Liver (tissue), 9 donors: Measurements from ENCODE around the gene ZNF583. TPM values are rescaled to one million over a fixed set of nuclear protein-coding genes. Genes with fewer than 3 reads are reported as not detected.

ENCODE experiments used
- DNase-seq: peaks from one replicate; pipeline ENCODE4 v3.0.0-alpha.2; 2017; ENCODE audit warnings: low spot score
- H3K27ac ChIP-seq, 2 donors: one replicate each; pipeline ENCODE4 v1.7.0; 2013; ENCODE audit warnings: inconsistent platforms in 2 of 2, low read length in 2 of 2, control low read depth in 1 of 2, low read depth in 1 of 2, mild to moderate bottlenecking in 1 of 2
- H3K27me3 ChIP-seq, 4 donors: one replicate each; pipeline versions ENCODE4 v1.6.1 to v1.7.0; 2013; ENCODE audit warnings: low read length in 3 of 4, inconsistent platforms in 1 of 4, mild to moderate bottlenecking in 1 of 4, moderate library complexity in 1 of 4; ENCODE audit not compliant: control insufficient read depth in 4 of 4, insufficient read depth in 4 of 4
- H3K36me3 ChIP-seq, 4 donors: one replicate each; pipeline versions ENCODE4 v1.6.1 to v1.7.0; 2013; ENCODE audit warnings: low read length in 3 of 4, mild to moderate bottlenecking in 3 of 4, low read depth in 1 of 4, moderate library complexity in 1 of 4; ENCODE audit not compliant: control insufficient read depth in 4 of 4, insufficient read depth in 3 of 4
- H3K4me1 ChIP-seq, 4 donors: one replicate each; pipeline versions ENCODE4 v1.6.1 to v1.7.0; 2013; ENCODE audit warnings: low read length in 3 of 4, mild to moderate bottlenecking in 3 of 4, moderate library complexity in 1 of 4; ENCODE audit not compliant: control insufficient read depth in 4 of 4, insufficient read depth in 4 of 4
- H3K4me3 ChIP-seq, 3 donors: one replicate each; pipeline versions ENCODE4 v1.6.1 to v1.7.0; 2013; ENCODE audit warnings: low read length in 3 of 3, control low read depth in 1 of 3, low read depth in 1 of 3, mild to moderate bottlenecking in 1 of 3
- H3K9ac ChIP-seq, 2 donors: one replicate each; pipeline ENCODE4 v1.7.0; 2013; ENCODE audit warnings: low read length in 2 of 2, mild to moderate bottlenecking in 2 of 2, moderate library complexity in 2 of 2, control low read depth in 1 of 2, low read depth in 1 of 2
- H3K9me3 ChIP-seq, 4 donors: one replicate each; pipeline versions ENCODE4 v1.6.1 to v1.7.0; 2013; ENCODE audit warnings: low read length in 3 of 4; ENCODE audit not compliant: control insufficient read depth in 4 of 4
- ATF3 ChIP-seq: IDR thresholded peaks from 2 replicates; pipeline ENCODE4 v1.6.1; 2016; ENCODE audit warnings: antibody characterized with exemption
- CTCF ChIP-seq: fragments of 150-350 bp; IDR thresholded peaks from 2 replicates; pipeline ENCODE4 v1.5.1; 2017; ENCODE audit warnings: improper control_type of control experiment, low read depth, low read length; ENCODE audit not compliant: missing input control
- EGR1 ChIP-seq, 2 donors: IDR thresholded peaks; 2 replicates each; pipeline ENCODE4 v1.6.1; 2016 to 2018; ENCODE audit warnings: antibody characterized with exemption in 2 of 2, low read depth in 2 of 2
- FOXA1 ChIP-seq: IDR thresholded peaks from 2 replicates; pipeline ENCODE4 v1.6.1; 2016; ENCODE audit warnings: antibody characterized with exemption
- FOXA2 ChIP-seq: IDR thresholded peaks from 2 replicates; pipeline ENCODE4 v1.6.1; 2016; ENCODE audit warnings: antibody characterized with exemption
- GABPA ChIP-seq, 2 donors: IDR thresholded peaks in 1 of 2; conservative IDR thresholded peaks in 1 of 2; 2 replicates each; pipeline ENCODE4 v1.6.1; 2016; ENCODE audit warnings: antibody characterized with exemption in 2 of 2, mild to moderate bottlenecking in 1 of 2, moderate library complexity in 1 of 2
- HNF4A ChIP-seq, 2 donors: conservative IDR thresholded peaks; 2 replicates each; pipeline ENCODE4 v1.6.1; 2016; ENCODE audit warnings: antibody characterized with exemption in 2 of 2, mild to moderate bottlenecking in 2 of 2
- HNF4G ChIP-seq: IDR thresholded peaks from 2 replicates; pipeline ENCODE4 v1.6.1; 2016; ENCODE audit warnings: antibody characterized with exemption
- JUND ChIP-seq, 2 donors: IDR thresholded peaks; 2 replicates each; pipeline ENCODE4 v1.6.1; 2016; ENCODE audit warnings: antibody characterized with exemption in 2 of 2
- NR2F2 ChIP-seq: IDR thresholded peaks from 2 replicates; pipeline ENCODE4 v1.6.1; 2016; ENCODE audit warnings: antibody characterized with exemption
- RAD21 ChIP-seq, 2 donors: IDR thresholded peaks; 2 replicates each; pipeline ENCODE4 v1.6.1; 2016; ENCODE audit warnings: antibody characterized with exemption in 2 of 2, mild to moderate bottlenecking in 2 of 2
- RXRA ChIP-seq, 2 donors: IDR thresholded peaks; 2 replicates each; pipeline ENCODE4 v1.6.1; 2017 to 2018; ENCODE audit warnings: antibody characterized with exemption in 2 of 2, mild to moderate bottlenecking in 1 of 2
- SP1 ChIP-seq: IDR thresholded peaks from 2 replicates; pipeline ENCODE4 v1.6.1; 2018; ENCODE audit warnings: antibody characterized with exemption, mild to moderate bottlenecking
- TAF1 ChIP-seq: conservative IDR thresholded peaks from 2 replicates; pipeline ENCODE4 v1.6.1; 2016; ENCODE audit warnings: antibody characterized with exemption, mild to moderate bottlenecking
- YY1 ChIP-seq: IDR thresholded peaks from 2 replicates; pipeline ENCODE4 v1.6.1; 2016; ENCODE audit warnings: antibody characterized with exemption, mild to moderate bottlenecking
- ZBTB33 ChIP-seq: IDR thresholded peaks from 2 replicates; pipeline ENCODE4 v1.6.1; 2016; ENCODE audit warnings: antibody characterized with exemption
- WGBS: extraction: QIAGEN DNeasy Blood & Tissue Kit; methylation state at CpG from one replicate; pipeline ENCODE4 v1.1.7; 2013; 5-methylcytosine and 5-hydroxymethylcytosine counted together
- polyA plus RNA-seq, 2 donors: library from polyadenylated mRNA; stranded (reverse) in 1 of 2; unstranded in 1 of 2; fragments of 200-250 nt in 1 of 2; fragments of >200 nt in 1 of 2; fragmentation: Nextera tagmentation in 1 of 2; extraction: Ambion mirVana in 1 of 2; gene quantifications; one replicate each; pipeline versions ENCODE4 v1.2.1 to v1.2.3, GENCODE V29; 2013 to 2015
- total RNA-seq, 2 donors: library from RNA; depleted of rRNA; stranded (reverse); fragments of >200 nt; gene quantifications; one replicate each; pipeline ENCODE4 v1.2.3, GENCODE V29; 2014
- TF ChIP-seq, protein P1 (sequence below): IDR thresholded peaks from 2 replicates; pipeline ENCODE4 v1.6.1; 2016; ENCODE audit warnings: antibody characterized with exemption, mild to moderate bottlenecking
- TF ChIP-seq, protein P2 (sequence below): IDR thresholded peaks from 2 replicates; pipeline ENCODE4 v1.6.1; 2016; ENCODE audit warnings: antibody characterized with exemption
- donor health status: healthy.
- donor health status: healthy.
- donor health status: healthy.
- donor health status: healthy.
- donor health status: healthy.

Gene ZNF583
- total RNA-seq = 1 to 10 TPM; 2.3 to 2.5 TPM
- 1 to 10 TPM in 1 of 2 donors, under 1 TPM in 1; 0.75 to 1.5 TPM for polyA plus RNA-seq

DNA sequence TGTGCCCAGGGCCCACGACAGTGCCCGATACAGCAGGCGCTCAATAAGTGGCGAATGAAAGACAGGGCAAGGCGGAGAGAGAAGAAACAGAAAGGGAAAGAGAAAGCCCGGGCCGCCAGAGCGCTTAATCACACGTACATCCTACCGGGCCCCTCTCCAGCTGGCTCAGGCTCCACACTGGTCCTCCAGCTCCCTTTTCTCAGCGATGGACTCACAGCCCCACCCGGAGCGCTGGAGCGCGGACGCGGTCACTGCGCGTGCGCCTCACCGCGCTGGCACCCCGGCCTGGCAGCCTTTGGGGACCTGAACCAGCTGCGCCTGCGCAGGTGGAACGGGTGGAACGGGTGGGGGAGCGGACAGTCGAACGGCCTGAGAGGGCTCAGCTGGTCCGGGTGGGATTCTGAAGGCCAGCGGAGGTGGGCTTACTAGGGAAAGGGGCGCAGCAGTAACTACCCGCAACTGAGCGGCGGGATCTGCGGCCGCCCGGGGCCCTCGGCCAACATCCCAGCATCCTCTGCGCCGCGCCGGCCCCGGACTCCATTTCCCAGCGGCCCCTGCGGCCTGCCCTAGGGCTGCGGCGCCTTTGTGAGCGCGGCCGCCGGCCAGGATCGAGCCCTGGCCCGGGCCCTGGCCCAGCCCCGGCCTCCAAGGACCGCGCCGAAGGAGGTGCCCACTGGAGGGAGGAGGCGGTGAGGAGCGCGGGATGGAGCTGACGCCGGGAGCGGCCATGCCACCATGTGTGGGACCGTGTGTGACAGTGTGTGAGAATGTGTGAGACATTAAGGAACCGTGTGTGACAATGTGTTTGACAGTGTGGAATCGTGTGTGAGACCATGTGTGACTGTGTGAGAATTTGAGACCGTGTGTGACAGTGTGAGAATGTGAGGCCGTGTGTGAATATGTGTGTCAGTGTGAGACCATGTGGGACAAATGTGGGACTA is at the start of gene ZNF583:
TSS of gene ZNF583 (plus strand) at position 569 of the 941 bp plus-strand sequence. CDS start 2,783 bp downstream, outside the sequence.
- TF ChIP-seq CTCF = peak; percentile 2
- TF ChIP-seq EGR1 (IDR thresholded peaks at IDR 0.05; ENCODE audit: low read depth in 2 of 2) = peak in 1 of 2 donors; percentile 17
- TF ChIP-seq, protein P1, sequence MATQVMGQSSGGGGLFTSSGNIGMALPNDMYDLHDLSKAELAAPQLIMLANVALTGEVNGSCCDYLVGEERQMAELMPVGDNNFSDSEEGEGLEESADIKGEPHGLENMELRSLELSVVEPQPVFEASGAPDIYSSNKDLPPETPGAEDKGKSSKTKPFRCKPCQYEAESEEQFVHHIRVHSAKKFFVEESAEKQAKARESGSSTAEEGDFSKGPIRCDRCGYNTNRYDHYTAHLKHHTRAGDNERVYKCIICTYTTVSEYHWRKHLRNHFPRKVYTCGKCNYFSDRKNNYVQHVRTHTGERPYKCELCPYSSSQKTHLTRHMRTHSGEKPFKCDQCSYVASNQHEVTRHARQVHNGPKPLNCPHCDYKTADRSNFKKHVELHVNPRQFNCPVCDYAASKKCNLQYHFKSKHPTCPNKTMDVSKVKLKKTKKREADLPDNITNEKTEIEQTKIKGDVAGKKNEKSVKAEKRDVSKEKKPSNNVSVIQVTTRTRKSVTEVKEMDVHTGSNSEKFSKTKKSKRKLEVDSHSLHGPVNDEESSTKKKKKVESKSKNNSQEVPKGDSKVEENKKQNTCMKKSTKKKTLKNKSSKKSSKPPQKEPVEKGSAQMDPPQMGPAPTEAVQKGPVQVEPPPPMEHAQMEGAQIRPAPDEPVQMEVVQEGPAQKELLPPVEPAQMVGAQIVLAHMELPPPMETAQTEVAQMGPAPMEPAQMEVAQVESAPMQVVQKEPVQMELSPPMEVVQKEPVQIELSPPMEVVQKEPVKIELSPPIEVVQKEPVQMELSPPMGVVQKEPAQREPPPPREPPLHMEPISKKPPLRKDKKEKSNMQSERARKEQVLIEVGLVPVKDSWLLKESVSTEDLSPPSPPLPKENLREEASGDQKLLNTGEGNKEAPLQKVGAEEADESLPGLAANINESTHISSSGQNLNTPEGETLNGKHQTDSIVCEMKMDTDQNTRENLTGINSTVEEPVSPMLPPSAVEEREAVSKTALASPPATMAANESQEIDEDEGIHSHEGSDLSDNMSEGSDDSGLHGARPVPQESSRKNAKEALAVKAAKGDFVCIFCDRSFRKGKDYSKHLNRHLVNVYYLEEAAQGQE = peak; percentile 58
- TF ChIP-seq HNF4G = no peak
- TF ChIP-seq YY1 = peak; percentile 70
- TF ChIP-seq FOXA1 = peak; percentile 9
- TF ChIP-seq ZBTB33 = peak; percentile 81
- peak in 1 of 2 donors; percentile 79 for TF ChIP-seq GABPA (IDR thresholded peaks at IDR 0.05 in 1 of 2, conservative IDR thresholded peaks at IDR 0.05 in 1 of 2)
- peak in 1 of 2 donors; percentile 44 for TF ChIP-seq RXRA (IDR thresholded peaks at IDR 0.05)
- TF ChIP-seq SP1 = peak; percentile 25
- no peak for TF ChIP-seq RAD21 (IDR thresholded peaks at IDR 0.05)
- TF ChIP-seq JUND (IDR thresholded peaks at IDR 0.05) = peak in 1 of 2 donors; percentile 38
- no peak for TF ChIP-seq ATF3
- no peak for TF ChIP-seq NR2F2
- TF ChIP-seq FOXA2 = no peak
- peak in 1 of 2 donors; percentile 32 for TF ChIP-seq HNF4A (conservative IDR thresholded peaks at IDR 0.05)
- no peak for TF ChIP-seq TAF1
- TF ChIP-seq, protein P2, sequence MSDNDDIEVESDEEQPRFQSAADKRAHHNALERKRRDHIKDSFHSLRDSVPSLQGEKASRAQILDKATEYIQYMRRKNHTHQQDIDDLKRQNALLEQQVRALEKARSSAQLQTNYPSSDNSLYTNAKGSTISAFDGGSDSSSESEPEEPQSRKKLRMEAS = peak; percentile 54
- Histone ChIP-seq H3K27me3 (no peaks in the 10 kb centered on the region), H3K4me3 (peak within 1 kb of the TSS; percentile 60 to 94 (median 91)), H3K27ac (peak within 1 kb of the TSS; percentile 97), H3K36me3 (peaks cover 8 to 33% (median 27%) of the 10 kb centered on the region in 4 donors), H3K9me3 (peaks cover 10 to 52% (median 44%) of the 10 kb centered on the region in 4 donors), H3K9ac (peak within 1 kb of the TSS; percentile 57 to 83), H3K4me1 (peaks cover 0 to 16% (median 8%) of the 10 kb centered on the region in 4 donors)
- DNase-seq = peak; percentile 92
- under 1% methylated on average over 70 of the region's 70 CpGs for WGBS
